Stomach smooth muscle (tissue), 2 donors: ENCODE measurements around the gene SLC38A1.
"Not testable (repeated sequence)": the region's sequence is repeated elsewhere in the genome, so short reads cannot be mapped to it uniquely, and the experiment has no call there.

Experiments used
- H3K27ac ChIP-seq: one replicate; pipeline ENCODE4 v1.7.0; 2013; ENCODE audit warnings: mild to moderate bottlenecking, low read length, inconsistent platforms
- H3K27me3 ChIP-seq, 2 donors: one replicate each; pipeline ENCODE4 v1.7.0; 2013; ENCODE audit warnings: low read length in 2 of 2; ENCODE audit not compliant: insufficient read depth in 2 of 2, control insufficient read depth in 1 of 2
- H3K36me3 ChIP-seq, 2 donors: one replicate each; pipeline ENCODE4 v1.7.0; 2013; ENCODE audit warnings: low read length in 2 of 2; ENCODE audit not compliant: control insufficient read depth in 2 of 2, insufficient read depth in 2 of 2
- H3K4me1 ChIP-seq: one replicate; pipeline ENCODE4 v1.7.0; 2013; ENCODE audit warnings: low read length; ENCODE audit not compliant: control insufficient read depth, insufficient read depth
- H3K4me3 ChIP-seq, 2 donors: one replicate each; pipeline ENCODE4 v1.7.0; 2013; ENCODE audit warnings: low read length in 2 of 2
- H3K9ac ChIP-seq, 2 donors: one replicate each; pipeline ENCODE4 v1.7.0; 2013; ENCODE audit warnings: low read length in 2 of 2, mild to moderate bottlenecking in 1 of 2
- H3K9me3 ChIP-seq, 2 donors: one replicate each; pipeline ENCODE4 v1.7.0; 2013; ENCODE audit warnings: low read length in 2 of 2; ENCODE audit not compliant: control insufficient read depth in 2 of 2
- donor health status: healthy.
- donor health status: Pancreatic carcinoma.

The SLC38A1 gene

DNA sequence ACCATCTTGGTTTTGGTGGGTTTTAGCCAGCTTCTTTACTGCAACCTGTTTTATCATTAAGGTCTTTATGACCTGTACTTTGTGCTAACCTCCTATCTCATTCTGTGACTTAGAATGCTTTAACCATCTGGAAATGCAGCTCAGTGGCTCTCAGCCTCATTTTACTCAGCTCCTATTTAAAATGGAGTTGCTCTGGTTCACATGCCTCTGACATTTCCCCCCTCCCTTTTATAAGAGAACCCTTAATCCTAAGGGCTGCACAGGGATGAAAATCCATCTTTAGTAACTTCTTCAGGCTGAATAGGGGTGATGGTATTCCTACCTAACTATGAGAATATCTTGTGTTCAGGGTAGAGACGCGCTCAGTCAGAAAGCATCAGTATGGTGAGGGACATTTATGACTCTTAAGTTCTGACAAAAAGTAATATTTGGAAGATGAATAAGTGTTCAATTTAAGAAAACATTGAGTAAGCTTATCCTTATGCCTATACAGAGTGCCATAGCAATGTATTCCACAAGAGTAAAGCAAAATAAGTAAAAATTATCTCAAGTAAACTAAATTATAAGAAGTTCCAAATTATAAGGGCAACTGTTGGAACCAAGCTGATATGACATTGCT lies 15.2 kb downstream of the SLC38A1 start:
- no peak overlapping the region for H3K9ac ChIP-seq
- peaks cover 4% of the 10 kb centered on the region for H3K4me1 ChIP-seq
- no peak overlapping the region for H3K4me3 ChIP-seq
- peaks cover 3 to 5% of the 10 kb centered on the region in 2 donors for H3K36me3 ChIP-seq
- H3K9me3 ChIP-seq = no peaks in the 10 kb centered on the region
- no peaks in the 10 kb centered on the region for H3K27me3 ChIP-seq
- no peak overlapping the region for H3K27ac ChIP-seq

DNA sequence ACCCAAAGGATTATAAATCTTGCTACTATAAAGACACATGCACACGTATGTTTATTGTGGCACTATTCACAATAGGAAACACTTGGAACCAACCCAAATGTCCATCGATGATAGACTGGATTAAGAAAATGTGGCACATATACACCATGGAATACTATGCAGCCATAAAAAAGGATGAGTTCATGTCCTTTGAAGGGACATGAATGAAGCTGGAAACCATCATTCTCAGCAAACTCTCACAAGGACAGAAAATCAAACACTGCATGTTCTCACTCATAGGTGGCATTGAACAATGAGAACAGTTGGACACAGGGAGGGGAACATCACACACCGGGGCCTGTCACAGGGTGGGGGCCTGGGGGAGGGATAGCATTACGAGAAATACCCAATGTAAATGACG lies 16.8 kb downstream of the SLC38A1 start:
- H3K9me3 ChIP-seq, H3K9ac ChIP-seq, H3K27me3 ChIP-seq, H3K27ac ChIP-seq, H3K36me3 ChIP-seq, H3K4me1 ChIP-seq, H3K4me3 ChIP-seq: not testable (repeated sequence)

DNA sequence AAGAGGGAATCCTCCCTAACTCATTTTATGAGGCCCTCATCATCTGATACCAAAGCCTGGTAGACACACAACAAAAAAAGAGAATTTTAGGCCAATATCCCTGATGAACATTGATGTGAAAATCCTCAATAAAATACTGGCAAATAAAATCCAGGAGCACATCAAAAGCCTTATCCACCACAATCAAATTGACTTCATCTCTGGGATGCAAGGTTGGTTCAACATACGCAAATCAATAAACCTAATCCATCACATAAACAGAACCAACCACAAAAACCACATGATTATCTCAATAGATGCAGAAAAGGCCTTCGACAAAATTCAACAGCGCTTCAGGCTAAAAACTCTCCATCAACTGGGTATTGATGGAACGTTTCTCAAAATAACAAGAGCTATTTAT lies 18.9 kb downstream of the SLC38A1 start:
- H3K9me3 ChIP-seq, H3K9ac ChIP-seq, H3K4me1 ChIP-seq, H3K36me3 ChIP-seq, H3K4me3 ChIP-seq, H3K27ac ChIP-seq, H3K27me3 ChIP-seq: not testable (repeated sequence)

DNA sequence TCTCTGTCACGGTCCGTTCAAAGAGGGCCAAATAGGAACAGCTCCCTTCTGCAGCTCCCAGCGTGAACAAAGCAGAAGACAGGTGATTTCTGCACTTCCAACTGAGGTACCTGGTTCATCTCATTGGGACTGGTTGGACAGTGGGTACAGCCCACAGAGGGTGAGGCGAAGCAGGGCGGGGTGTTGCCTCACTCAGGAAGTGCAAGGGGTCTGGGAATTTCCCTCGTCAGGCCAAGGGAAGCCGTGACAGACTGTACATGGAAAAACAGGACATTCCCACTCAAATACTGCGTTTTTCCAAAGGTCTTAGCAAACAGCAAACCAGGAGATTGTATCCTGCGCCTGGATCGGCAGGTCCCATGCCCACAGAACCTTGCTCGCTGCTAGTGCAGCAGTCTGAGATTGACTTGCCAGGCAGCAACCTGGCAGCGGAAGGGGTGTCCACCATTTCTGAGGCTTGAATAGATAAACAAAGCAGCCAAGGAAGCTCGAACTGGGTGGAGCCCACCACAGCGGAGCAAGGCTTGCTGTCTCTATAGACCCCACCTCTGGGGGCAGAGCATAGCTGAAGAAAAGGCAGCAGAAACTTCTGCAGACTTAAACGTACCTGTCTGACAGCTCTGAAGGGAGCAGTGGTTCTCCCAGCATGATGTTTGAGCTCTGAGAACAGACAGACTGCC lies 22.7 kb downstream of the SLC38A1 start:
- H3K9ac ChIP-seq = no peak overlapping the region
- H3K4me3 ChIP-seq = no peak overlapping the region
- H3K9me3 ChIP-seq = peaks cover 0 to 4% of the 10 kb centered on the region in 2 donors
- no peaks in the 10 kb centered on the region for H3K27me3 ChIP-seq
- H3K27ac ChIP-seq = no peak overlapping the region
- H3K4me1 ChIP-seq = peaks cover 3% of the 10 kb centered on the region
- H3K36me3 ChIP-seq = peaks cover 0 to 5% of the 10 kb centered on the region in 2 donors

DNA sequence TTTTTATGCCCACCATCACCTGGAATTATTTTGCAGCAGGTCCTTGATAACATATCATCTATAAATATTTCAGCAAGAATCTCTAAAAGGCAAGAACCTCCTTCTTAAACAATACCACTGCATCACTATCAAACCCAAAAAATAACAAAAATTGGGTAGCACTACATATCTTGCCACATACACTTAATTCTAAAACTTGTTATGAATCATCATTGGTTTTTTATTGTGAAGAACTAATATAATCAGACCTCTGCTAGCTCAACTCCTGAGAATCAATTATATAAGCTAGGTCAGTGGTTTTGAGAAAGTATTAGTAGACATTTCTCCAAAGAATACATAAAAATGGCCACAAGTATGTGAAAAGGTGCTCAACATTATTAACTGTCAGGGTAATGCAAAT lies 23.8 kb downstream of the SLC38A1 start:
- H3K4me3 ChIP-seq = no peak overlapping the region
- H3K27ac ChIP-seq = no peak overlapping the region
- H3K9me3 ChIP-seq = peaks cover 0 to 4% of the 10 kb centered on the region in 2 donors
- no peak overlapping the region for H3K9ac ChIP-seq
- H3K27me3 ChIP-seq = no peaks in the 10 kb centered on the region
- peaks cover 3% of the 10 kb centered on the region for H3K4me1 ChIP-seq
- peaks cover 0 to 5% of the 10 kb centered on the region in 2 donors for H3K36me3 ChIP-seq

DNA sequence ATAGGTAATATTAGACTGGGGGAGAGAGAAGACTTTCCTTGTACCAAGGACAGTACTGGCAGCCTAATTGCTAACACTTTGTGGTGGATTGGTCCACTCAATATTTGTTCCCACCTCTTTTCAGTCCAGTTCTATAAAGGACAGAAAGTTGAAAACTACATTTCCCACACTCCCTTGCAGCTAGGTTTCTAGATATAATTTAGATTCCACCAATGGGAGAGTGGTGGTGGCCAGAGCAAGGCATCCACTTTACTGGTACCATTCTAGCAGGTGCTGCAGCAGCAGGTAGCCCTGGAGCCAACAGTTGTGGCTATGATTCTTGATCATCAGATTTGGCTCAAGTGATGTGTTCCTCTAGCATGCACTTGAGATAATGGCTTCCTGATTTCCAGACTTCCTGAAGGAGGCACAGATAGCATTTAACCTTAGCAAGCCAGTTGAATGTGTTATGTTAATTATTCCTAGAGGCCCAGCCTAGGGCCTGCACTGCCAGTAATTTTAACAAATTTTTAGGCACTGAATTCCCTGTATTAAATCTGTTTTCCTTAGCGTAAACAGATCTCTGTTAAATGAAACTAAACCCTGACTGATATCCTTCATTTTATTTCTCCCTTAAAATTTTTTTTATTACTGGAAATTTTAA lies 24.4 kb downstream of the SLC38A1 start:
- peaks cover 3% of the 10 kb centered on the region for H3K4me1 ChIP-seq

DNA sequence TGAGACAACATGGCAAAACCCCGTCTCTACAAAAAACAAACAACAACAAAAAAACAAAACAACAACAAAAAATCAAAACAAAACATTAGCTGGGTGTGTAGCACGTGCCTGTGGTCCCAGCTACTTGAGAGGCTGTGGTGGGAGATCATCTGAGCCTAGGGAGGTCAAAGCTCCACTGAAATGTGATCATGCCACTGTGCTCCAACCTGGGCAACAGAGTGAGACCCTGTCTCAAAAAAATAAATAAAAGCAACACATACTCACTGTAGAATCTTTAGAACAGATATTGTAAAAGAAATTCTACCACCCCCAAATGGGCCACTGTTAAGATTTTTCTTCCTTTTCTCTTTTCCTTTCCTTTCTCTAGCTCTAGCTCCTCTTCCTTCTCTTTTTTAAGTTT lies 26.3 kb downstream of the SLC38A1 start:
- no peak overlapping the region for H3K27ac ChIP-seq
- peaks cover 3% of the 10 kb centered on the region for H3K4me1 ChIP-seq
- H3K9ac ChIP-seq = no peak overlapping the region
- no peaks in the 10 kb centered on the region for H3K27me3 ChIP-seq
- H3K4me3 ChIP-seq = no peak overlapping the region
- peaks cover 0 to 5% of the 10 kb centered on the region in 2 donors for H3K36me3 ChIP-seq
- peaks cover 0 to 4% of the 10 kb centered on the region in 2 donors for H3K9me3 ChIP-seq

More for the DNA sequence above, 24.4 kb downstream of the SLC38A1 start:
- H3K9ac ChIP-seq = no peak overlapping the region
- H3K27ac ChIP-seq = no peak overlapping the region
- H3K9me3 ChIP-seq = peaks cover 0 to 4% of the 10 kb centered on the region in 2 donors
- H3K4me3 ChIP-seq = no peak overlapping the region
- no peaks in the 10 kb centered on the region for H3K27me3 ChIP-seq
- peaks cover 0 to 5% of the 10 kb centered on the region in 2 donors for H3K36me3 ChIP-seq

DNA sequence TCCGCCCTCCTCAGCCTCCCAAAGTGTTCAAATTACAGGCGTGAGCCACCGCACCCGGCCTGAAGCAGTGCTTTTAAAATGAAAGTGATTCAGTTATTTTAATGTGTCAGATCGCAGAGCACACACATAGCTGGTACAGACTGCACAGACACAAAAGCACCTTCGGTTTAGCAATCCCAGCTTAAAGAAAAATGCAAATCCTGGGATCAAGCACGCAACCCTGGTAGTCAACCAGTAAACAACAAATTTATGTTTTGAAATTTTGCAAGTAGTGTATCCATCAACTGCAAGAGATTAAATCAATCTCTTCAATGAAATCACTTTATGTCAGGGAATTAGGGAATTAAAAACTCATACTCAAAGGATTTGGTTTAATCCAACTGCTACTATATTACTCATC lies 28.4 kb downstream of the SLC38A1 start:
- Histone ChIP-seq H3K27ac (no peak overlapping the region), H3K36me3 (peaks cover 0 to 7% of the 10 kb centered on the region in 2 donors), H3K9me3 (peaks cover 0 to 4% of the 10 kb centered on the region in 2 donors), H3K27me3 (no peaks in the 10 kb centered on the region), H3K4me1 (no peaks in the 10 kb centered on the region), H3K4me3 (no peak overlapping the region), H3K9ac (no peak overlapping the region)

DNA sequence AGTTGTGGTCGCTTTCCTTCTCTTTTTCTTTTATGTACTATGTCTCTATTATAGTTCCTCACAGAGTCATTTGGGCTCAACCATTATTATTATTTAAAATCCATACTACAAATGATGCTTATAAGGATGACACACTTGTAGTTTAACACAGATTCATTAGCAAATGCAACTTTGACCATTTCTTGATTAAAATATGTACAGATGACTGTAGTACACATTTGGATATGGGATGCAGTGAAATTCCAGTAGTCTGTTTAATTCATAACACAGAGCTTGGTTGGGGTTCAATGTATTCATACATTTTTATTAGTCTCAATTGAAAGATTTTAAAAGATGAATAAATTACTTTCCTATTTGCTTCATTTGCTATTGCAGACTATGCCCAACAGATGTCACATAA lies 30.0 kb downstream of the SLC38A1 start:
- Histone ChIP-seq H3K9me3 (no peaks in the 10 kb centered on the region), H3K9ac (no peak overlapping the region), H3K36me3 (peaks cover 0 to 7% of the 10 kb centered on the region in 2 donors), H3K4me1 (no peaks in the 10 kb centered on the region), H3K27ac (no peak overlapping the region), H3K27me3 (no peaks in the 10 kb centered on the region), H3K4me3 (no peak overlapping the region)

DNA sequence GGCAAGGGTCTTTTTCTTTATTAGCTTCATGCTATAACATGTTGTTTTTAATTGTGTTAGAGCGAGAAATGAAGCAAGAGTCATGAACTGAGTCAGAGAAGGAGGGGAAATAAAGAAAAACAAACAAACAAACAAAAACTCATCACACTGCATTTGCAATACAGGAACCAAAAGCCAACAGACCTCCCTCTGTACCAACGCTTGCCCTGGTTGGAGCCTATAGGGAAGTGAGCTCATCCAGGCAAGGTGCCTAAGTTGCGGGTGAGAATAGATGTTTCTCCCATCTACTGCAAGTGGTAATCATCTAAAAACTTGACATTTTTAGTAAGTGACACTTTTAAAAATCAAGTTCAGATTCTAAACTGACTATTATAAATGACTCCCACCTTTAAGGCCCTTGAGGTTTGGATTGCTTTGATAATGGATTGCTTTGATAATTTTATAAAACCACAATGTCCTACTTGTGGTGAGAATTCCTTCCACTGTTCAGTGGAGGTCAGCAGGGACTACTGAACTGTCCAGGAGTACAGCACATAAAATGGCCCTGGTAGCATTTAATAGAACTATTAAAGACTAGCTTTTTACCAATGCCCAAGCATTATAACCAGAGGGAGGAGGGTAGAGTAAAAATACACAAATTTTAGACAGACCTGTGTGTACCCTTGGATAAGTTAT lies 31.3 kb downstream of the SLC38A1 start:
- H3K4me1 ChIP-seq = no peaks in the 10 kb centered on the region
- H3K27me3 ChIP-seq = no peaks in the 10 kb centered on the region
- H3K9me3 ChIP-seq = no peaks in the 10 kb centered on the region
- H3K9ac ChIP-seq = no peak overlapping the region
- no peak overlapping the region for H3K27ac ChIP-seq
- peaks cover 0 to 7% of the 10 kb centered on the region in 2 donors for H3K36me3 ChIP-seq
- H3K4me3 ChIP-seq = no peak overlapping the region
